SKM-1 (cell line): ENCODE data around the gene ANO5.
A peak's percentile ranks its signal among the peaks of the same experiment; 100 is the strongest.

ENCODE experiments used
- DNase-seq: peaks from one replicate; lab custom pipeline; 2025; ENCODE audit not compliant: unreplicated experiment; lab: John Stamatoyannopoulos, UW

Gene ANO5, protein sequence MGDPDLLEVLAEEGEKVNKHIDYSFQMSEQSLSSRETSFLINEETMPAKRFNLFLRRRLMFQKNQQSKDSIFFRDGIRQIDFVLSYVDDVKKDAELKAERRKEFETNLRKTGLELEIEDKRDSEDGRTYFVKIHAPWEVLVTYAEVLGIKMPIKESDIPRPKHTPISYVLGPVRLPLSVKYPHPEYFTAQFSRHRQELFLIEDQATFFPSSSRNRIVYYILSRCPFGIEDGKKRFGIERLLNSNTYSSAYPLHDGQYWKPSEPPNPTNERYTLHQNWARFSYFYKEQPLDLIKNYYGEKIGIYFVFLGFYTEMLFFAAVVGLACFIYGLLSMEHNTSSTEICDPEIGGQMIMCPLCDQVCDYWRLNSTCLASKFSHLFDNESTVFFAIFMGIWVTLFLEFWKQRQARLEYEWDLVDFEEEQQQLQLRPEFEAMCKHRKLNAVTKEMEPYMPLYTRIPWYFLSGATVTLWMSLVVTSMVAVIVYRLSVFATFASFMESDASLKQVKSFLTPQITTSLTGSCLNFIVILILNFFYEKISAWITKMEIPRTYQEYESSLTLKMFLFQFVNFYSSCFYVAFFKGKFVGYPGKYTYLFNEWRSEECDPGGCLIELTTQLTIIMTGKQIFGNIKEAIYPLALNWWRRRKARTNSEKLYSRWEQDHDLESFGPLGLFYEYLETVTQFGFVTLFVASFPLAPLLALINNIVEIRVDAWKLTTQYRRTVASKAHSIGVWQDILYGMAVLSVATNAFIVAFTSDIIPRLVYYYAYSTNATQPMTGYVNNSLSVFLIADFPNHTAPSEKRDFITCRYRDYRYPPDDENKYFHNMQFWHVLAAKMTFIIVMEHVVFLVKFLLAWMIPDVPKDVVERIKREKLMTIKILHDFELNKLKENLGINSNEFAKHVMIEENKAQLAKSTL

DNA sequence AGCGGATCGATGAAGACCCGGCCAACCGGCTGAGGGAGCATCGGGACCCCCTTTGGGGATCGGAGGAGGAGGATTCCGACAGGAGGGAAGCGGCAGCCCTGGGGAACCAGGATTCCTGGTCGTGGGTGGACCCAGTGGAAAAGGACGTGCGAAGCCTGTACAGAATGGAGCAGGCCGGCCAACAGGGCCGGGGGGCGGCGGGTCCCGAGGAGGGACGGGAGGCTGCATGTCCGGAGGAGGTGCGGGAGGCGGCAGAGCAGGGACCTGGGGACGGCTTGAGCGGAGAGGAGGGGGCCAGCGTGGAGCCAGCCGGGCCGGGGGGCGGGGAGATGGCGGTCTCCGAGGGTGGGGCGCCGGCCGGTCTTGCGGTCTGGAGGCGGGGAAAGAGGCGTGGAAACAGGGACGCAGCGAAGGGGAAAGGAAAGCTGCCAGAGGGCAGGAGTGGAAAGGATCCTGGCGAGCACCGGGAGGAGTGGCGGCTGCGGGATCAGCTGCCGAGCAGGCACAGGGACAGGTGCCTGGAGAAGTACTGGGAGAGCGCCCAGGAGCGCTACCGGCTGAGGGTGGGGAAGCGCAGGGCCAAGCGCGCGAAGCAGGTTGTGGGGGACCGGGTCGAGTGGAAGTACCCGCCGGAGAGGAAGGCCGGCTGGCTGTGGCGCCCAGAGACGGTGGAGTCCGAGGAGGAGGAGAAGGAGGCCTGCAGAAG lies at the start of gene ANO5:
TSS of gene ANO5 (plus strand) at position 444 of the 706 bp plus-strand sequence. CDS start 408 bp downstream, outside the sequence.
- peak; percentile 23 for DNase-seq

DNA sequence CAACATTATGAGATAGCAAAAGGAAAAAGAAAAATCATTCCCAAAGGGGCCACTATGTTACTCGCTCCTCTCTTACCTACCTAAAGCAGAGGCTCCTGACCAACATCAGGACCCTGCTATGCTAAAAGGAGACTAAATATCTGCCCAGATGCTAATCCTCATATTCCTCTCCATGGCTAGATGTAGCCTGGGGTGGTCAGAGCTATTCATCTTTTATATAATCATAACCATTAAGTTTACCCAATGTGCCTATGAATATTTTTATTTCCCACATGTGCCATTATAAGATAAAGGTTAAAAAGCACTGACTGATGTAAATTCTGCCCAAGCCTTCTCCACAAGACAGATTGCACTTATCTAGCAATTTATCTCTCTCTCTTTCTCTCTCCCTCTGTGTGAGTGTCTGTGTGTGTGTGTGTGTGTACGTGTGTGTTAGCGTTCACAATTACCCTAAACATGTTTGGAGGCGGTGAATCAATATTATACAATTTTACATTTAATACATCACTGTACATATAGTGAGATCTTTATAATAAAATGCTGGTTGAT lies 41.2 kb upstream of the ANO5 start:
- no peak for DNase-seq

DNA sequence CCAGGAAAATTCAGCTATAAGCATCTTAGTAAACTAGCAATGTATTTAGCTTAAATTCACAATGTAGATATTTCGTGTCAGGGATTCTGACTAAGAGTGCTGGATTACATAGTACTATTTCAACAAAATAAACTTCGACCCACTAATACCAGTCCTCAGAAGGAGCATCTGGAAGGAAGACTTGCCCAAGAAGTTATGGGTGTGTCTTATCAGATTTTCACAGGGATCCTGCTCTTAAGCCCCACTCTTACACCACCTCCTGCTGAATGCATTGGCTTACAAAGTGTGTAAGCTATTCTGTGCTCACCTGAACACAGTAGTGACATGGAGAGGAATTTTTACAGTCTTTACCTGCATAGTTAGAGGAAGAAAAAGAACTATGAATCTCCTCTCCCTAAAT lies 35.4 kb upstream of the ANO5 start:
- DNase-seq = no peak

DNA sequence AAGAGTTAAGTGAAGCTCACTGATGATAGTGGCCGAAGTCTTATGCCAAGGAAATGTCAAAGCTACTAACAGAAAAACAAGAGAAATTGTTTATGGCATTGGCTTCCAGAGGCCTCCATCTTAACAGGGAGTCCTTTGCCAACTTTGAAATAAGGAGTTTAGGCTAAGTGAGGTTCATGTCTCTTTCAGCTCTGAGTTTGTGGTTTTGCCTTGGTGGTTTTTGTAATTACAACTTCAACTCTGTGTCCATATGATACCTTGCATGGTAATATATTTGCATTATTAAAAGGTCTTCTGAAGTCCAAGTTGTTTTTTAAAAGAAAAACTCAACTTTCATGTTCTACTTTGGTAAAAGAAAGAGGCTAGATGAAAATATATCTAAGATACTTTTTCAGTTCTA lies 31.4 kb upstream of the ANO5 start:
- DNase-seq = no peak

DNA sequence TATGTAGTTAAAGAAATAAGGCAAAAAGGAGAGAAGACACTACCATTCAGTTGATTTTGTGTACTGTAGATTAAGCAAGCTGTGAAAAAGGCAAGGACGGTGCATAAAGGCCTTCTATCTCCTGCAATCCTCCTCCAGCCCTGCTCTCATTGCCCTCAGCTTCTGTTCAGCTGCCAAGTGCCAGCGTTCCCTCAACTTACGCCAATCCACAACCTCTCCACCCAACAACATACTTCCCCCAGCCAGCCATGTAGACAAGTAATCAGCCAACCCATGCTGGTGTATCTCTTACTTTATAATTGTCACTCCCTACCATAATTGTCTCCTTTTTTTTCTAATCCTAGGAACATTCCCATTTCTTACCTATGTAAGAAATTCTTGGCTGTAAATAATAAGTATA lies 30.1 kb upstream of the ANO5 start:
- DNase-seq = peak; percentile 16

DNA sequence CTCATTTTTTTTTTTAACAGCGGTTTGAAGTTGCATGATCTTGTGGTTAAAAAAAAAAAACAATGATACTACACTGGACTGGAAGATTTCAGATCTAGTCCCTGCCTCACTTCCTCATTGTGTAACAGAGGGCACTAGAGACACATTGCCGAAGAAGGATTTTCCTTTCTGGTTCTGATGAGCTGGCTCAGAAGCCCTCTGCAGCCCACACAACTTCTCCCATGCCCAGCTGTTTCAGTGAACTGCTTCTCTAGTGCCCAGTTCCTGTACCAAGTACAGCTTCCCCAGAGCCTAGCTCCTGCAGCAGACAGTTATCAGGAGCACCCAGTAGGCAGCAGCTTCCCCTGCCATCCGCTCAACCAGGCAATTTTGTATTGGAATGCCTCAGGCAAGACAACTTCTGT lies 29.5 kb upstream of the ANO5 start:
- DNase-seq = peak; percentile 85

DNA sequence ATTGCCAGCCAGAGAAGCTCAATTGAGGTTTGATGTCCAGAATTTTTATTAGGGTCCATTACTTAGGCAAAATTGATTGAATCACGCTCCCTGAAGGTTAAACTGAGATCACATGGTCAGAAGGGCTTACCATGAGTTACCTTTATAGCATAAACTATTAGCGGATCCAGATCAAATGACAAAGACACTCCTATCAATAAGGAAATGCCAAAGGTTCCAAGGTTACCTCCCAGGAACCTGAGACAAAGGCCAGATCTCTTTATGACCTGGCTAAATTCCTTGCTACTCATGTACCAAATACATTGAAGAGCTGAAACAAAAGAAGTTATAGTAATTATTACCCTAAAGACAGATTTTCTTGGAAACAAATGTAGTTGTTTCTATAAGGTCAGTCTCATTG lies 27.8 kb upstream of the ANO5 start:
- DNase-seq = no peak

DNA sequence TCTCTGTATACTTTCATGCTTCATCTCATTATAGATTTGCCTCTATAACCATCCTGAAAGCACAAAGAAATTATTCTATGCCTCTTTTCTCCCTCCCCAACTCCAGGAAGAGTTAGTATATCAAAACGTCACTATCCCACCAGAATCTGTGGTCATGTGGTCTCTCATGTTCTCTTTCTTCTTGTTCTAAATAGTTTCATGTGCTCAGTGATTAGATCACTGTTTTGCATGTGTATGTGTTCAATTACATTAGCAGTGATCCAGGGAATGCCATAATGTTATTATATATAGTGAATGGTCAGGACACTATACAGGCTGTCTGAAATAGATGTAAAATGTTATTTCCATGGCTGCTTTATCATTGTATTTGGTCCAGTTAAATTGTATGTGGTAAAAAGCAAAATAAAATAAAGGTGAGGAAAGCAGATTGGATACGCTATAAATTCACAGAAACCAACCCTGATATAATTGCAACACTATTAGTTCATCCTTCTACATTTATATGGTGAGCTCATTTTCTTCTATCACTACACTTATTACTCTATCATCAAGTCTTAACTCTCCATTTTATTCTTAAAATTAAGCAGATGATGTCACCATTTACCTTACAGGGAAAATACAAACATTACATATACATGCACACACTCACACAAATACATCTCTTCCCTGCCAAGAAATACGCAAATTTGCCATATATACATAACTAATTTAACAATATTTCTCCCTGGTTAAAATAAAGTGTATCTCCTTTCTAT lies 26.9 kb upstream of the ANO5 start:
- DNase-seq = no peak

DNA sequence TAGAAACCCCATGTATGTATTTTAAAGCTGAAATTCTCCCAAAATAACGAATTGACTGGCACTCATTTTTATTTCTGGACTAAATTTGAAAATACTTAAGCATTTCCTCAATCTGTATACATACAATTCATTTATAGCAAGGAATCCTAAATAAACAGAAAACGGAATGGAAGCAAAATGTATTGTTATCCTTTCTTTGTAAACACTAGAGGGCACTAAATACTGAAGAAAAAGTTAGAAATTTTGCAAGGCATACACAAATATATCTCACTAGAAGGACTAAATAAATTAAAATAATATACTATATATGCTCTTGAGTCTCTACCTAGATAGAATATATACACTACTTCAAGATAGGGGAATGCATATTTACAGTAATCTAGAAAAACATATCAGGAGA lies 23.1 kb upstream of the ANO5 start:
- DNase-seq = peak; percentile 43

DNA sequence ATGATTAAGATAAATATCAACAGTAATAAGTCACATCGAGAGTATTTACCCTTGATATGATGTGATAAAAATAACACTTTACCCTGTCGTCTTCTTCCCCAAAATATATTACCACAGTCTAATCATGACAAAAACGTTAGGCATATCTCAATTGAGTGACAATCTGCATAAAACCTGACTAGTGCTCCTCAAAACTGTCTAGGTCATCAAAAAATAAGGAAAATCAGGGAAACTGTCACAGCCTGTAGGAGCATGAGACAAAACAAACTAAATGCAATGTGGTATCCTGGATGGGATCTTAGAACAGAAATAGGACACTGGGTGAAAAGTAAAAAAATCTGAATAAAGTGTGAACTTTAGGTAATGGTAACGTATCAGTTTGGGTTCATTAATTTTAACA lies 19.4 kb upstream of the ANO5 start:
- DNase-seq = no peak

DNA sequence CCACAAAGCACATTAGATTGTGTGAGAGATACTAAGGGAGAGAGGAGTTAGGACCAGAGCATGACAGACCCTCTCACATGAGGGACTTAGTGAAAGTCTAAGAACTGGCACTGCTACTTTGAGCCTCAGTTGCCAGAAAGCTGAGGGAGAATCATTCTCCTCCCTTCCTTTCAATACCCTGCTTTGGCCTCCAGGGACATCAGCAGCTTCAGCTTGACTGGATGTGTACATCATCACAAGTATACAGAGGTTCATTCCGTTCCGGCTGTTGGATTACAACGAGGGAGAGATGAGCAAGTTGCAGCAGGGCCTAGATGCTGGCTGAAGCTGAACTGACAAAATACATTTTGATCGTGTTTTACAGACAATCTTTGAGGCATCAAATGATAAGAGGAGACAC lies 15.7 kb upstream of the ANO5 start:
- no peak for DNase-seq

DNA sequence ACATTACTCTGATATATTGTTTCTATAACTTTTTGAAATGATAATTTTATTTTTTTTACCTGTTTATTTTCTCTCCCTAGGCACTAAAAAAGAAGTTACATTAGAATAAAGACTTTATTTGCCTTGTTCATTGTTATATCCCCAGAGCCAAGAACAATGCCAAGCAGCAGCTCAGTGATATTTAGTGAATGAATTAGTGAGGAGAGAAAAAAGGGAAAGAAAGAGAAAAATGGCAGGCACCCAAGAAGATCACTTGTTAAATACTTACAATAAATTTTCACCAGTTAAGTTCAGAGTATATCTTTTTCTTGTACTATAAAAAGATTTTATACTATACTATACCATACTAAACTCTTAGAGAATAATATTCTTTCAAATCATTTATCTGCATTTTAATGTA lies 13.3 kb upstream of the ANO5 start:
- no peak for DNase-seq

DNA sequence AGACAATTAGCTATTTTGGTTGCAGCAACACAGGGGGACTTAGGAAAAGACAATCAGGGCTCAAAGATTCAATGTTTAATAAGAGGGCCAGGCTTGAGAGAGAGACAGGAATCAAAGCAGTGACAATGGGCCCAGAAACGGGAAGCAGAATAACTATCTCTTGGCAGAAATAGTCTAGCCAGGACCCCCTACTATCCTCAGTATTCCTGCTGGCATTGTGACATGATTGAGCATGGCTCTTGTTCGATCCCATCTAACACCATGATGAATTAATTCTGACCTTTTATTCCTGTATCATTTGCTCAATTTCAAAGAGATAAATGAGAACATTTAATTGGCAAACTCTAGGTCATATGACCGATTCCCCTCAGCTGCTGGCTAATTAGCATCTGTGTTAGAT lies 12.8 kb upstream of the ANO5 start:
- no peak for DNase-seq

DNA sequence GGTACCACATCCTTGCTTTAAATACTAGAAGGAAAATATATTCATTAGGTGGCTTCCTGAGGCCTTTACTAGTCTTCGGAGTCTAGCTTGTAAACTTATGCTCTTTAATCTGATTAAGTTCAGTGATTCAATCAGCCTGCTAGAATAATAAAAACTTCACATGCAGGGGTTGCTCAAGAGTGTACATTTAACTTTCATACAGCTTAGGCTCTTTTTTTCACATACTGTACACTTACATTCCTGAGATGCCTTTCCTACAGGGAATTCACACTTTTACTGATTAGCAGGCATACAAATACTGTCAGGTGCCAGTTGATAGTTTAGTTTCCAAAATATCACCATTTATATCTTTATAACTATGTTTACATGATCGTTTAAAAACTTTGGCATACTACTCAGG lies 3.2 kb upstream of the ANO5 start:
- DNase-seq = no peak

DNA sequence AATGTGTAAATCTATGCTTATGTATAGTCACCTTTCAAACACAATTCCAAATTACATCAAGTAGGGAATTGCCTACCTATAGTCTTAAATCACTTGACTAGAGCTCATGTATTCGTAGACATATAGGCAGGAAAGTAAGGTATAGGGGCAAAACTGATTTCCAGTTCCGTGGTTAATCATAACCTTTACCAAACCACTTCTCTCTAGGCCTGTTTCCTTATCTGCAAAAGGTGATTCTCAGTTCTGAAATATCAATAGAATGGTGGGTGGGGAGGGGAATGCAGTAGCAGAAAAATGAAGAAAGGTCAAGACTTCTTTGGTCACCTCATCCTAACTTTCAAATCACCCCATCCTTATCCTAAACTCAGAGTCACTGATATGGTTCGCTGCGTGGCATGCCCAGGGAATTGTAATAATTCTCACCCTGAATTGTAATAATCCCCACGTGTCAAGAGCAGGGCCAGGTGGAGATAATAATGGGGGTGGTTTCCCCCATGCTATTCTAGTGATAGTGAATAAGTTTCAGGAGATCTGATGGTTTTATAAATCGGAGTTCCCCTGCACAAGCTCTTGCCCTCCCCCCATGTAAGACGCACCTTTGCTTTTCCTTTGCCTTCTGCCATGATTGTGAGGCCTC lies 1.9 kb upstream of the ANO5 start:
- no peak for DNase-seq

DNA sequence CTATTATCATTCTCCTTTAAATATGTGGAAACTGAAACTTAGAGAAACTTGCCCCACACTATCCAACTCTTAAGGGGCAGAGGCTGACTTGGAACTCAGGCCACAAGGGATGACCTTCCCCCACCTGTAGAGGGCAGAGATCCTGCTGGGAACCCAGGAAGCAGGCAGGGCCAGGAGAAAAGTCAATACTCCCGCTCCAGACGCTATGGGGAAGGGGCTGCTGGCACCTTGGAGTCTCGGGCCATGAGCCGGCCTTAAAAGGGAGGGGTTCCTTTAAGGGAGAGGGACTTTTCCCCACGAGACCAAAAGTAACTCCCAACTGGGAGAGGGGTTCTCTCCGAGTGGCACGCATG lies 620 bp upstream of the ANO5 start:
- DNase-seq = no peak

DNA sequence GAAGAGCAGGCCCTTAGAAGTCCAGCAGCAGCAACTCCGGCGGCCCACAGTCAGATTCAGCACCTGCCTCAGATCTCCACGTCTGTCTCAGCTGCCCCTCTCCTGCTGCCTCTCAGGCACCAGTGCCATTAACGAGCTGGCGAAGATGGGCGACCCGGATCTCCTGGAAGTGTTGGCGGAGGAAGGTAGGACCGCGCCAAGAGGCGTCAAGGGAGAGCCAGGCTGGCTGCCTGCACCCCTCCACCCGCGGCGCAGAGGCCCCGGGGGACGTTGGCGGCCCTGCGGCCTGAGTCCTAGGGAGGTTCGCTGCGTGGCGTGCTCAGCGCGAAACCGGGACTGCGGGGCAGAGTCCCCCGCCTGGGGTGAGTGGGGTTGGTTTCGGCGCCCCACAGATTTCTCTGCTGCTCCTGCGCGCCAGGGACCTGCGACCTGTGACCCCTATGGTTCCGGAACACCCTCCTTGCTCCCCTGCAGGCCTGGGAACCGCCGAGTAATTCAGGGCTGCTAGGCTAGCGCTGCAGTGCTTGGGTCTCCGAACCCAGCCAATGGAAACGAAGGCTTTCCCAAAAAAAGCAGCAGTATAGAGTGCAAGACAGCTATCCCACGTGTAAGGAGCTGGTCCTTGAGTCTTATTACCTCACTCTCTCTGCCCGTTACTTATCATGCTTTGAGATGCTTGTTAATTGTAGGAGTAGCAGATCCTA lies 615 bp downstream of the ANO5 start:
- no peak for DNase-seq

DNA sequence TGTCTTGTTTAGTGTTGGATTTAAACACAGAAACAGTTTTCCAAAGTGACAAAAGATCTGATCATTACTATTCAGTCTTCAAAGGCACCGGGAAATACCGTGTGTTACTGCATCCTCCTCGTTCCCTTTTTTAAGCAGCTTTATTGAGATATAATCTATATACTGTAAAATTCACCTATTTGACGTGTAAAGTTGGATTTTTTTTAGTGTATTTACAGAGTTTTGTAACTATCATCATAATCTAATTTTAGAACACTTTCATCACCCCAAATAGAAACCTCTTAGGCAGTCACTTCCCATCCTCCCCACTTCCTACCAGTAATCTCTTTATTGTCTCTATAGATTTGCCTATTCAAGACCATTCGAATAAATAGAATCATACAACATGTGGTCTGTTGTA lies 1.4 kb downstream of the ANO5 start:
- no peak for DNase-seq

DNA sequence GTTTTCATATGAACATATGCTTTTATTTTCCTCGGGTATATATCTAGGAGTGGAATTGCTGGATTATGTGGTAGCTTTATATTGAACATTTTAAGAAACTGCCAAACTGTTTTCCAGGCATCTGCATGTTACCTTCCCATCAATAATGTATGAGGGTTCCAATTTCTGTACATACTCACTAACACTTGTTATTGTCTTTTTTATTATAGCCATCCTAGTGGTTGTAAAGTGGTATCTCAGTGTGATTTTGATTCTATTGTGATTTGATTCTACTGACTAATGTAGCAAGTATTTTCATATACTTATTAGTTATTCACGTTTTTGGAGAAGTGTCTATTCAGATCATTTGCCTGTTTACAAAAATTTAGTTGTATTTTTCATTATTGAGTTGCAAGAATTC lies 2.0 kb downstream of the ANO5 start:
- DNase-seq = no peak
